ENCODE measurements around the gene FAM114A1.

FAM114A1 gene

GRCh38 chr4:38902221-38902620, 34.6 kb downstream of the FAM114A1 start:
- no peak overlapping the region for H3K4me2 ChIP-seq (ENCODE audit: low read length)
- H3K4me3 ChIP-seq (ENCODE audit: low read length): no peak overlapping the region
- no peaks in the 10 kb centered on the region for H4K20me1 ChIP-seq (ENCODE audit: insufficient read depth, low read length)
- H3K27me3 ChIP-seq (ENCODE audit: low read depth, low read length): no peaks in the 10 kb centered on the region
- H3K79me2 ChIP-seq (ENCODE audit: low read length): no peaks in the 10 kb centered on the region
- H2AFZ ChIP-seq (ENCODE audit: low read depth, low read length): no peak overlapping the region
- no peak overlapping the region for H3K27ac ChIP-seq (ENCODE audit: low read length)
- TF ChIP-seq CTCF (IDR thresholded peaks at IDR 0.05; ENCODE audit: low read depth, low read length): no peak
- peaks cover 9% of the 10 kb centered on the region for H3K4me1 ChIP-seq (ENCODE audit: low read length)
- H3K36me3 ChIP-seq (replicated peaks; ENCODE audit: low read depth, low read length): no peaks in the 10 kb centered on the region
- H3K9me3 ChIP-seq (ENCODE audit: insufficient read depth, low read length): no peaks in the 10 kb centered on the region
- H3K9ac ChIP-seq (ENCODE audit: low read length): no peak overlapping the region

GRCh38 chr4:38902695-38903094, 35.1 kb downstream of the FAM114A1 start:
- no peak for TF ChIP-seq EZH2phosphoT487 (IDR thresholded peaks at IDR 0.05; ENCODE audit: low read depth)
- TF ChIP-seq CTCF (IDR thresholded peaks at IDR 0.05; ENCODE audit: low read depth, low read length): peak; percentile 66
- Histone ChIP-seq H3K27ac (ENCODE audit: low read length) (no peak overlapping the region), H4K20me1 (ENCODE audit: insufficient read depth, low read length) (no peaks in the 10 kb centered on the region), H3K27me3 (ENCODE audit: low read depth, low read length) (no peaks in the 10 kb centered on the region), H3K9me3 (ENCODE audit: insufficient read depth, low read length) (no peaks in the 10 kb centered on the region), H3K79me2 (ENCODE audit: low read length) (no peaks in the 10 kb centered on the region), H3K36me3 (replicated peaks; ENCODE audit: low read depth, low read length) (no peaks in the 10 kb centered on the region), H3K4me1 (ENCODE audit: low read length) (peaks cover 9% of the 10 kb centered on the region), H3K4me3 (ENCODE audit: low read length) (no peak overlapping the region), H3K9ac (ENCODE audit: low read length) (no peak overlapping the region), H2AFZ (ENCODE audit: low read depth, low read length) (no peak overlapping the region), H3K4me2 (ENCODE audit: low read length) (no peak overlapping the region)

GRCh38 chr4:38904090-38904666, 36.6 kb downstream of the FAM114A1 start:
- Histone ChIP-seq H3K27me3 (ENCODE audit: low read depth, low read length) (no peaks in the 10 kb centered on the region), H3K27ac (ENCODE audit: low read length) (no peak overlapping the region), H3K4me3 (ENCODE audit: low read length) (peak overlapping the region; percentile 14; the same call in 1 of the 2 replicates), H3K79me2 (ENCODE audit: low read length) (no peaks in the 10 kb centered on the region), H3K9me3 (ENCODE audit: insufficient read depth, low read length) (no peaks in the 10 kb centered on the region), H4K20me1 (ENCODE audit: insufficient read depth, low read length) (no peaks in the 10 kb centered on the region), H3K36me3 (replicated peaks; ENCODE audit: low read depth, low read length) (no peaks in the 10 kb centered on the region), H3K9ac (ENCODE audit: low read length) (no peak overlapping the region), H2AFZ (ENCODE audit: low read depth, low read length) (no peak overlapping the region), H3K4me1 (ENCODE audit: low read length) (peaks cover 9% of the 10 kb centered on the region), H3K4me2 (ENCODE audit: low read length) (peak overlapping the region; percentile 40)
- TF ChIP-seq CTCF (IDR thresholded peaks at IDR 0.05; ENCODE audit: low read depth, low read length) (no peak), EZH2phosphoT487 (IDR thresholded peaks at IDR 0.05; ENCODE audit: low read depth) (no peak)

GRCh38 chr4:38904682-38905081, 37.1 kb downstream of the FAM114A1 start:
- H3K27me3 ChIP-seq (ENCODE audit: low read depth, low read length): no peaks in the 10 kb centered on the region
- no peak overlapping the region for H3K27ac ChIP-seq (ENCODE audit: low read length)
- no peak overlapping the region for H3K9ac ChIP-seq (ENCODE audit: low read length)
- no peak overlapping the region for H2AFZ ChIP-seq (ENCODE audit: low read depth, low read length)
- no peak for TF ChIP-seq EZH2phosphoT487 (IDR thresholded peaks at IDR 0.05; ENCODE audit: low read depth)
- TF ChIP-seq CTCF (IDR thresholded peaks at IDR 0.05; ENCODE audit: low read depth, low read length): no peak
- no peak overlapping the region for H3K4me3 ChIP-seq (ENCODE audit: low read length)
- H3K9me3 ChIP-seq (ENCODE audit: insufficient read depth, low read length): no peaks in the 10 kb centered on the region
- no peaks in the 10 kb centered on the region for H3K79me2 ChIP-seq (ENCODE audit: low read length)
- H3K36me3 ChIP-seq (replicated peaks; ENCODE audit: low read depth, low read length): no peaks in the 10 kb centered on the region
- H4K20me1 ChIP-seq (ENCODE audit: insufficient read depth, low read length): no peaks in the 10 kb centered on the region
- no peak overlapping the region for H3K4me2 ChIP-seq (ENCODE audit: low read length)
- H3K4me1 ChIP-seq (ENCODE audit: low read length): peaks cover 9% of the 10 kb centered on the region

All from OCI-LY3 (cell line).